VCaP (cell line): ENCODE measurements around the gene SERPINA1.

Source experiments
- H3K27ac ChIP-seq: fragments of 450-650 bp; 2 replicates; pipeline ENCODE4 v1.5.1; 2017
- TF ChIP-seq, protein P1 (sequence below): fragments of 450-650 bp; conservative IDR thresholded peaks from 2 replicates; pipeline ENCODE4 v1.5.1; 2017; ENCODE audit warnings: mild to moderate bottlenecking, moderate library complexity

SERPINA1 gene

DNA sequence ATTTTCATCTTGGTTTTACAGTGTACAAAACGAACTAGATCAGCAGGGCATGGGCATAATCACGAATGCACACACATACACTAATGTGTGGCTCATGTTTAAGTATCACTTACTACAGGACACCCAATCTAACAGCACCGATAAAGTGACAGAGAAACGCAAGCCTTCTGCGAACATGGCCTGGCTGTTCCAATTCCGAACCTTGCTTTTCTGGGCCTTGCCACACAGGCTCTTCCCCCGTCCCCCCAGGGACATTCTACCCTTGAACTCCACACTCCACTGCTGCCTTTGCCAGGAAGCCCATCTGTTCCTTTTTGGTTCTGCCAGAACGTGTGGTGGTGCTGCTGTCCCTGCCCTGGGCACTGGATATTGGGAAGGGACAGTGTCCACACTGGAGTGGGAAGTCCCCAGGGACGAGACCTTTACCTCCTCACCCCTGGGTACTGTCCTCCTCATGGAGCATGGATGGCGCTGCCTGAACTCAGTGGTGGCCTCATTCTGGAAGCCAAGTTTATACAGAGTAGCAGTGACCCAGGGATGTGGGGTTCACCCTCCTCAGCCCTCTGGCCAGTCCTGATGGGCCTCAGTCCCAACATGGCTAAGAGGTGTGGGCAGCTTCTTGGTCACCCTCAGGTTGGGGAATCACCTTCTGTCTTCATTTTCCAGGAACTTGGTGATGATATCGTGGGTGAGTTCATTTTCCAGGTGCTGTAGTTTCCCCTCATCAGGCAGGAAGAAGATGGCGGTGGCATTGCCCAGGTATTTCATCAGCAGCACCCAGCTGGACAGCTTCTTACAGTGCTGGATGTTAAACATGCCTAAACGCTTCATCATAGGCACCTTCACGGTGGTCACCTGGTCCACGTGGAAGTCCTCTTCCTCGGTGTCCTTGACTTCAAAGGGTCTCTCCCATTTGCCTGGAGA, 7.9 kb downstream of the SERPINA1 start:
- no peak overlapping the region for H3K27ac ChIP-seq
- TF ChIP-seq, protein P1, sequence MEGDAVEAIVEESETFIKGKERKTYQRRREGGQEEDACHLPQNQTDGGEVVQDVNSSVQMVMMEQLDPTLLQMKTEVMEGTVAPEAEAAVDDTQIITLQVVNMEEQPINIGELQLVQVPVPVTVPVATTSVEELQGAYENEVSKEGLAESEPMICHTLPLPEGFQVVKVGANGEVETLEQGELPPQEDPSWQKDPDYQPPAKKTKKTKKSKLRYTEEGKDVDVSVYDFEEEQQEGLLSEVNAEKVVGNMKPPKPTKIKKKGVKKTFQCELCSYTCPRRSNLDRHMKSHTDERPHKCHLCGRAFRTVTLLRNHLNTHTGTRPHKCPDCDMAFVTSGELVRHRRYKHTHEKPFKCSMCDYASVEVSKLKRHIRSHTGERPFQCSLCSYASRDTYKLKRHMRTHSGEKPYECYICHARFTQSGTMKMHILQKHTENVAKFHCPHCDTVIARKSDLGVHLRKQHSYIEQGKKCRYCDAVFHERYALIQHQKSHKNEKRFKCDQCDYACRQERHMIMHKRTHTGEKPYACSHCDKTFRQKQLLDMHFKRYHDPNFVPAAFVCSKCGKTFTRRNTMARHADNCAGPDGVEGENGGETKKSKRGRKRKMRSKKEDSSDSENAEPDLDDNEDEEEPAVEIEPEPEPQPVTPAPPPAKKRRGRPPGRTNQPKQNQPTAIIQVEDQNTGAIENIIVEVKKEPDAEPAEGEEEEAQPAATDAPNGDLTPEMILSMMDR: no peak

DNA sequence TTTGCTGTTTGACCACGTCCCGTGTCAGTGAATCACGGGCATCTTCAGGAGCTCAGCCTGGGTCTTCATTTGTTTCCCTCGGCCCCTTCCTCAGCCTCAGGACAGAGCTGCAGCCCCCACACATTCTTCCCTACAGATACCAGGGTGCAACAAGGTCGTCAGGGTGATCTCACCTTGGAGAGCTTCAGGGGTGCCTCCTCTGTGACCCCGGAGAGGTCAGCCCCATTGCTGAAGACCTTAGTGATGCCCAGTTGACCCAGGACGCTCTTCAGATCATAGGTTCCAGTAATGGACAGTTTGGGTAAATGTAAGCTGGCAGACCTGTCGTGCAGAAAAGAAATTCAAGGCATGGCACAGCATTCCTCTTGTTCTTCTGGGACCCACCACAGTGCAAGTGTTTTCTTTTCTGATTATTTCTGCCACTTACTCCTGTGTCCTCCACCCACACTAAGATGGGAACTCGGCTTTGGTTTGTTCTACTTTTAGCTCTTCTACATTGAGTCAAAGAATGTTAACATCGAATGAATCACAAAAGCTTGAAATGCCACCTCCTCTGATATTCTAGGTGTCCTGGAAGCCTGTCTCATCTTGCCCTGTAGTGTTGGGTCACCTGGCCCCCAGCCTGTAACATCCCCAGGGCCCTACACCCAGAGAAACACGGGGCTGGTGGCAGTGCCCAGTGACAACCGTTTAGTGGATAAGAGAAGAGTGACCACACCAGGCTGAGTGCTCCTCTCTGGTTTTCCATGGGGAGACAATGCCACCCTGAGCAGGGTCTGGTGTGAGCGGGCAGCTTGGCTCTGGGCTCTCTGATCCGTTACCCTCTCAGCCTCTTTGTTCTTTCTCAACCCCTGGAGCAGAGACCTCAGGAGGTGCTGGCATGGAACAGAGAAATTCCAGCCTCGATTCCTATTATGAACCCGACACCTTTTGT, 8.8 kb downstream of the SERPINA1 start:
- TF ChIP-seq, protein P1: no peak
- H3K27ac ChIP-seq: no peak overlapping the region

DNA sequence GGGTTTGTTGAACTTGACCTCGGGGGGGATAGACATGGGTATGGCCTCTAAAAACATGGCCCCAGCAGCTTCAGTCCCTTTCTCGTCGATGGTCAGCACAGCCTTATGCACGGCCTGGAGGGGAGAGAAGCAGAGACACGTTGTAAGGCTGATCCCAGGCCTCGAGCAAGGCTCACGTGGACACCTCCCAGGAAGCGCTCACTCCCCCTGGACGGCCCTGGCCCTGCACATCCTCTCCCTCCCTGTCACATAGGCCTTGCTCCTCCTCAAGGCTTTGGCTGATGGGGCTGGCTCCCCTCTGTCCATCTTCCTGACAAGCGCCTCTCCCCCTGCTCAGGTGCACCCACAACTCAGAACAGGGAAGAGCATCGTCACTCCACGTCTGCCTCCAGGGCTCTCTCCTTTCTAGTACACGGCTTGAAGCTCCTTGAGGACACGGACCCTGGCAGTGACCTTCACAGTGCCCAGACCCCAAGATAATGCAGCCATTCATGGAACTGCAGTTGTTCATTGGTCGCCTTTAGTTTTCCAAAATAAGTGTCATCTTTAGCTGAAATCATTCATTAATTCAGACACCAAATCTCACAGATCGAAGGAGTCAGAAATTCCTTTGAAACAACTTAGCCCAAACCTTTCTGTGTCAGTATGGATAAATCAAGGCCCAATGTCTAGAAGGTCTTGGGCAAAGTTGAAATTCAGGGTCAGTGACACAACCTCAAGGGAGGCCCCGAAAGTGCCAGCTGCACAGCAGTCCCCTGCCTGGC, 9.7 kb downstream of the SERPINA1 start:
- no peak overlapping the region for H3K27ac ChIP-seq
- TF ChIP-seq, protein P1: no peak

DNA sequence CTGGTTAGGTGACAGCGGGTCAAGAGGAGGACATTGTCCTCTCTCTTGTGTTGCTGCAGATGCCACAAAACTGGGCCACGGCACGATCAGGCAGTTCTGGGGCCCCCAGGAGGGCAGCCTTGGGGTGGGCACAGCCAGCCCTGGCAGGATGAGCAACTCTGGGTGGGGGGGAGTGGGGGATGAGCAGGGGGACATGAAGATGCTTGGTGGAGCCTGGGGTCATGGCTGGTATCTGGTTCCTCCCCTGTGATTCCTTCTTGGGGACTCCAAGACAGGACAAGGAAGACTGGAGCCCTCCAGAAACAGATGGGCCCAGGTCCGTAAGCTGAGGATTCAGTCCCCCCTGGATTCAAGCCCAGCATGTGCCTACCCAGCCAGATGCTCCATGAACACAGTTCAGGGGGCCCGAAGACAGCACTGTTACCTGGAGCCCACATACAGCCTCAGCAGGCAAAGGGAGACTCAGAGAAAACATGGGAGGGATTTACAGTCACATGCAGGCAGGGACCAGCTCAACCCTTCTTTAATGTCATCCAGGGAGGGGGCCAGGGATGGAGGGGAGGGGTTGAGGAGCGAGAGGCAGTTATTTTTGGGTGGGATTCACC, 10.4 kb downstream of the SERPINA1 start:
- TF ChIP-seq, protein P1: no peak
- H3K27ac ChIP-seq: no peak overlapping the region

DNA sequence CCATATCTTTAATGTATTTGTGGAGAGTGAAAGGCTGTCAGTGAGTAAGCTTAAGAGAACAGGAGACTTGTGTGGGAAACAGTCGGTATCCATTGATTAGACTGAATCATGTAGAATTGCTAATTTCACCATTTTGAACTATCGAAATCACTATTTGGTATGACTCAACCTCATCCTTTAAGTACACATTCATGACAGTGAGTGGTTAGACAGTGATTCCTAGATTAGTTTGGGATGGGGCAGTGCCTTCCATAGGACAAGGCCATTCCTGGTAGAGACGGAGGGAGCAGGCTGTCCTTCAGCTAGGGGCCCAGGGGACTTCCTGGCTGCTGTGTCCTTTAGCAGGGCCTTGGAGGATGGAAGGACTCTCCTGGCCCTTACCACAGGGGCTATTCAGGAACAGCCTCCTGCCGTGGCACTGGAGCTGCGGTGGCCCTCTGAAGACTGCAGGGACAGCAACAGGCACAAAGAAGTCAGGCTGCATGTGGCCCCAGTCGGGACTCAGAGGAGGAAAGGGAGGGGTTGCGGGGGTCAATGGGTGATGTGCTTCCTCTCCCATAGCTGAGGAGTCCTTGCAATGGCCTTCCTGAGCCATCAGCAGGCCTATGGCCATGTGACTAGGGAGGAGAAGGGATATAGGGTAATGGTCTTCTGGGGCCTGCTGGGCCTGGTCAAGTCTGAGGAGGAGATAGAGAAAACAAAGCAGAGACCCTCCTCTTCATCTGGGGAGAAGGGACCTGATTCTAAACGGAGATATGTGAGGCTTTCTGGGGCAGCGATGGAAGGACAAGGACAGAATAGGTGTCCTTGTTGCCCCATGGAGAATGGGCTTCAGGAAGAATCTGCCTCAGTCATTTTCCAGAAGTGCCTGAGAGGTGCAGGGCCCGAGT, 11.2 kb downstream of the SERPINA1 start:
- TF ChIP-seq, protein P1: no peak
- no peak overlapping the region for H3K27ac ChIP-seq

DNA sequence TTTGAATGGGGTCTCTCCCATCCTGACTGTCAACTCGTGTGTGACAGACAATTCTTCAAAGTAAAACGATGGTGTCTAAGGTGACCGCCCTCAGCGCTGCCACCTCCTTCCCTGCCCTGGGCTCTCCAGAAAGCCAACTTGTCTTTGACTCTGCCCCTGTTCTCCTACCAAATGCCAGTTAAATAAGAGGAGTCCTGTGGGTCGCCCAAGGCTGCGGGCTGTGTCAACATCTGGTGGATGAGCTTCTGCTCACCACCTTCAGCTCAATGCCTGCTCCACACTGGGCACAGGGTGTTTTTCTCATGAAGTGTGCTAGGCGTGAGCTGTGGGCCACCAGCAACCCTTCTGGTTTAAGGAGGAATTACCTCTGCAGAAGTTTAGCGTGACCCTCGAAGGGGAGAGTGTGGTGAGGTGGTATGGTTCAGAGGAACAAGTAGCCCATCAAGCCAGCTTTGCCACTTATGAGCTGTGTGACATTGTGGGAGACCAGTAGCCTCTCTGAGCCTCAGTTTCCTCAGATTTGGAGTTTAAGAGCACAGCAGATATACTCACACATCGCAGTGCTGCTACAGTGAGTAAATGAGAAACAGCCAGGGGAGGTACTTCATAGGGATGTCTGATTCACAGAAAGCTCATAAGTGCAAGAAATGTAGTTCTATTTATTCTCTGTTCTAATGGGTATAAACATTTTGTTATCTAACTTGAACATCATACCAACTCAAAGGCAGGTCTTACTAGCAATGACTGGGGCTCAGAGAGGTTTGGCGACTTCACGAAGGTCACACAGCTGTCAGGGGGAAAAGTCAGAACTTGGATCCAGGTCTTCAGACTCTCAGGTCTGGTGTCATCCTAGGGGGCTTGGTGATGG, 12.1 kb downstream of the SERPINA1 start:
- TF ChIP-seq, protein P1: no peak
- no peak overlapping the region for H3K27ac ChIP-seq
